CD14-positive monocyte (primary cell): ENCODE results near the gene CDH13. TPM values are rescaled to one million over a fixed set of nuclear protein-coding genes. Genes with fewer than 3 reads are reported as not detected.

ENCODE experiments used
- DNase-seq, 3 donors: peaks; one replicate each; pipeline ENCODE4 v3.0.0-alpha.2; 2011 to 2022
- H2AFZ ChIP-seq: 2 replicates; pipeline ENCODE4 v1.6.0; 2012; ENCODE audit warnings: mild to moderate bottlenecking, low read depth, low read length, inconsistent platforms; ENCODE audit not compliant: insufficient read depth, poor library complexity, severe bottlenecking
- H3K27ac ChIP-seq, 2 donors: 1 replicate in 1 of 2; 2 replicates in 1 of 2; pipeline ENCODE4 v1.5.1; 2012 to 2013; ENCODE audit warnings: low read length in 2 of 2, control low read depth in 1 of 2, inconsistent platforms in 1 of 2, low read depth in 1 of 2, mild to moderate bottlenecking in 1 of 2
- H3K27me3 ChIP-seq, 2 donors: one replicate each; pipeline versions ENCODE4 v1.6.0 to v1.6.1; 2011 to 2013; ENCODE audit warnings: low read length in 2 of 2; ENCODE audit not compliant: control insufficient read depth in 2 of 2, insufficient read depth in 2 of 2
- H3K36me3 ChIP-seq, 2 donors: replicated peaks in 1 of 2; 1 replicate in 1 of 2; 2 replicates in 1 of 2; pipeline versions ENCODE4 v1.5.1 to v1.6.1; 2012 to 2013; ENCODE audit warnings: low read length in 2 of 2, control low read depth in 1 of 2, inconsistent platforms in 1 of 2, mild to moderate bottlenecking in 1 of 2; ENCODE audit not compliant: insufficient read depth in 2 of 2, control insufficient read depth in 1 of 2
- H3K4me1 ChIP-seq, 2 donors: 1 replicate in 1 of 2; 2 replicates in 1 of 2; pipeline versions ENCODE4 v1.5.1 to v1.6.1; 2012 to 2013; ENCODE audit warnings: low read length in 2 of 2, control low read depth in 1 of 2, inconsistent platforms in 1 of 2, mild to moderate bottlenecking in 1 of 2, moderate library complexity in 1 of 2; ENCODE audit not compliant: insufficient read depth in 2 of 2, control insufficient read depth in 1 of 2
- H3K4me2 ChIP-seq: replicated peaks from 2 replicates; pipeline ENCODE3; 2012; ENCODE audit warnings: low read length, moderate library complexity, mild to moderate bottlenecking; ENCODE audit not compliant: poor library complexity, severe bottlenecking; ENCODE audit errors: extremely low read depth
- H3K4me3 ChIP-seq, 3 experiments: fragments of 200-600 bp in 1 of 3; sonication (generic) in 1 of 3; replicated peaks in 1 of 3; 1 replicate in 2 of 3; 2 replicates in 1 of 3; pipeline ENCODE4 v1.5.1; 2011 to 2013; ENCODE audit warnings: low read length in 3 of 3, mild to moderate bottlenecking in 3 of 3, control low read depth in 2 of 3, low read depth in 2 of 3, inconsistent platforms in 1 of 3, moderate library complexity in 1 of 3
- H3K79me2 ChIP-seq: 2 replicates; pipeline ENCODE4 v1.6.0; 2012; ENCODE audit warnings: mild to moderate bottlenecking, control low read depth, inconsistent platforms, low read length, moderate library complexity; ENCODE audit not compliant: insufficient read depth
- H3K9ac ChIP-seq: 2 replicates; pipeline ENCODE4 v1.6.0; 2017; ENCODE audit warnings: low read length, mild to moderate bottlenecking; ENCODE audit not compliant: insufficient read depth, poor library complexity, severe bottlenecking
- H3K9me3 ChIP-seq, 2 donors: replicated peaks in 1 of 2; 1 replicate in 1 of 2; 2 replicates in 1 of 2; pipeline versions ENCODE4 v1.5.1 to v1.6.1; 2012 to 2013; ENCODE audit warnings: low read length in 2 of 2, control low read depth in 1 of 2; ENCODE audit not compliant: control insufficient read depth in 1 of 2, insufficient read depth in 1 of 2
- H4K20me1 ChIP-seq: 2 replicates; pipeline ENCODE4 v1.6.0; 2012; ENCODE audit warnings: mild to moderate bottlenecking, low read length, control low read depth, moderate library complexity; ENCODE audit not compliant: insufficient read depth
- H3K27ac Mint-ChIP-seq, 7 donors: one replicate each; pipeline ENCODE4 v1.8.0; 2020; ENCODE audit warnings: mild to moderate bottlenecking in 7 of 7, mixed read lengths in 7 of 7, moderate library complexity in 6 of 7, inconsistent platforms in 2 of 7
- H3K27me3 Mint-ChIP-seq, 3 donors: one replicate each; pipeline ENCODE4 v1.8.0; 2021 to 2022; ENCODE audit warnings: low read depth in 3 of 3, mild to moderate bottlenecking in 3 of 3, mixed read lengths in 3 of 3, moderate library complexity in 3 of 3, inconsistent platforms in 1 of 3
- H3K36me3 Mint-ChIP-seq, 2 donors: one replicate each; pipeline ENCODE4 v1.8.0; 2020; ENCODE audit warnings: mixed read lengths in 2 of 2, inconsistent platforms in 1 of 2, mild to moderate bottlenecking in 1 of 2
- H3K4me1 Mint-ChIP-seq: one replicate; pipeline ENCODE4 v1.8.0; 2020; ENCODE audit warnings: mild to moderate bottlenecking, mixed read lengths
- H3K4me3 Mint-ChIP-seq, 2 donors: one replicate each; pipeline ENCODE4 v1.8.0; 2020; ENCODE audit warnings: mild to moderate bottlenecking in 2 of 2, mixed read lengths in 2 of 2, moderate library complexity in 1 of 2
- H3K9me3 Mint-ChIP-seq, 7 donors: one replicate each; pipeline ENCODE4 v1.8.0; 2020 to 2022; ENCODE audit warnings: mixed read lengths in 7 of 7, mild to moderate bottlenecking in 6 of 7, moderate library complexity in 6 of 7, inconsistent platforms in 2 of 7
- CTCF ChIP-seq: fragments of 200-600 bp; IDR thresholded peaks from one replicate; pipeline ENCODE4 v1.8.0; 2022; ENCODE audit warnings: antibody characterized with exemption, mild to moderate bottlenecking
- WGBS: methylation state at CpG from one replicate; pipeline ENCODE4 v1.1.5; 2013; ENCODE audit warnings: missing lambda C conversion rate; ENCODE audit not compliant: insufficient coverage; 5-methylcytosine and 5-hydroxymethylcytosine counted together
- intact Hi-C, 2 donors: fragments of 100-400 bp; cut with micrococcal nuclease; formaldehyde crosslinking; loops; one replicate each; pipeline versions ENCODE4 v1.15.0 to v1.15.1; 2023
- polyA plus RNA-seq, 3 donors: library from polyadenylated mRNA; depleted of rRNA in 1 of 3; unstranded in 2 of 3; stranded (reverse) in 1 of 3; fragments of 300-500 nt in 2 of 3; fragments of >200 nt in 1 of 3; fragmentation: Illumina TruSeq in 2 of 3; gene quantifications; 1 replicate in 2 of 3; 2 replicates in 1 of 3; pipeline ENCODE4 v1.2.3, GENCODE V29; 2012 to 2021

Gene CDH13
- polyA plus RNA-seq, 3 donors = 0.13 to 0.19 TPM; not detected in 1

GRCh38 chr16:82598771-82599170 is 28.0 kb upstream of the CDH13 start:
- Mint-ChIP-seq H3K4me3 (no peak overlapping the region), H3K36me3 (no peaks in the 10 kb centered on the region), H3K9me3 (peaks cover 0 to 9% (median 2%) of the 10 kb centered on the region in 7 donors), H3K27me3 (peaks cover 3 to 6% (median 4%) of the 10 kb centered on the region in 3 donors), H3K27ac (no peak overlapping the region), H3K4me1 (no peaks in the 10 kb centered on the region)
- Histone ChIP-seq H3K79me2 (no peaks in the 10 kb centered on the region), H3K27me3 (no peaks in the 10 kb centered on the region), H3K27ac (no peak overlapping the region), H3K4me1 (no peaks in the 10 kb centered on the region), H3K4me2 (no peak overlapping the region), H2AFZ (no peak overlapping the region), H3K4me3 (no peak overlapping the region), H3K36me3 (no peaks in the 10 kb centered on the region), H3K9me3 (no peaks in the 10 kb centered on the region), H3K9ac (no peak overlapping the region), H4K20me1 (no peaks in the 10 kb centered on the region)
- no peak for DNase-seq
- TF ChIP-seq CTCF = no peak
- intact Hi-C loops = no loop called here
- WGBS = 60% methylated on average over 1 of the region's 2 CpGs

DNA sequence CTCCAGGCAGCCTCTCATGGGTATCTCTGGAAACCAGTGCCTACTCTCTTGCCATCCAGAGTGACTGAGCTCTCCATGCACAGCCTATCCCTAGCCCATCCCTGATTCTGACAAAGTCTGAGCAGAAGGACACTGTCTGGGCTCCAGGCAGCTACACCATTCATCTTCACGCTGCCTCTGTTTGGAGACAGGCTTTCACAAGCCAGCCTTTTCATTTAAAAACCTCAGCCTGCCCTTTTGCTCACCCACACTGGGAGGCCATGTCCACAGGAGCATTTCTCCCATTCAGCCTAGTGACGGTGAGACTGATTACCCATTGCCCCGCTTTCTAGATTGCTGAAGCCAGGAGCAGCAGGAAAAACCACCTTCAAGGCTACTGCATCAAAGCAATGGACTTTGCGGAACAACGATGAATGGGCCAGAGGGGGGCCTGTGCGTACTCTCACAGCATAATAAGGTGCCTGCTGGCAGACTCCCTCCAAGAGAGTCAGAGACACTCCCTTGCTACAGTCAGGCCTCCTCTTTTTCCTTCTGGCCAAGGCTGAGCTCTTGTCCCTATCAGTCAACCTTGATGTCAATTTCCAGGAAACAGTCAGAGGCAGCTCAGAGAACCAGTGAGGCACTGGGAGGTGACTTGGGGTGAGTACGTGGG is 24.7 kb upstream of the CDH13 start:
- H3K4me3 Mint-ChIP-seq = no peak overlapping the region
- H3K27ac Mint-ChIP-seq = no peak overlapping the region
- Histone ChIP-seq H3K4me1 (no peaks in the 10 kb centered on the region), H3K27me3 (no peaks in the 10 kb centered on the region), H3K4me2 (no peak overlapping the region), H3K9me3 (no peaks in the 10 kb centered on the region), H3K36me3 (no peaks in the 10 kb centered on the region), H3K4me3 (no peak overlapping the region), H3K9ac (no peak overlapping the region), H3K79me2 (no peaks in the 10 kb centered on the region), H3K27ac (no peak overlapping the region), H4K20me1 (no peaks in the 10 kb centered on the region), H2AFZ (no peak overlapping the region)
- DNase-seq = no peak
- intact Hi-C loops = no loop called here
- 76% methylated on average over 6 of the region's 7 CpGs for WGBS
- no peak for TF ChIP-seq CTCF
- peaks cover 0 to 12% (median 2%) of the 10 kb centered on the region in 7 donors for H3K9me3 Mint-ChIP-seq
- no peaks in the 10 kb centered on the region for H3K36me3 Mint-ChIP-seq
- no peaks in the 10 kb centered on the region for H3K4me1 Mint-ChIP-seq
- peaks cover 2 to 6% (median 4%) of the 10 kb centered on the region in 3 donors for H3K27me3 Mint-ChIP-seq
